Measurements from ENCODE around the gene P3R3URF.

DNA sequence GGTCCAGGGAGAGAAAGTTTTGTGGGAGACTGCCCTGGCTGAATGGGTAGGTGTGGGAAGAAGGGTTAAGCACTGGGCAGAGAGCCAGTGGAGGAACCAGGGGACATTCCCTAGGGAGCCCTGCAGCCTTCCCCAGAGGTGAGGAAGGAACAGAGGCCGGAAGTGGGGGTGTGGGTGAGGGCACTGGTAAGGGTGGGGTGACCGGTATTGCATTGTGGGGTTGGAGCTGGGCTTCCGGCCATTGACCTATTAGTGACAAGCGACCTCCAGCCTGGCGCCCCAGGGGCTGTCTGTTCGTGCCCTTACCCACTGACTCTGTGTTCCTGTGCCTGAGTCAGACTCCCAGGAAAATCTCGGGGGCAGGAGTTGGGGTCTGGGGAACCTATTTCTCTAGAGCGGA, 4.9 kb downstream of the P3R3URF start:
- TF ChIP-seq POLR2A (IDR thresholded peaks at IDR 0.05; ENCODE audit: low read length), result no peak
- TF ChIP-seq GATA1 (IDR thresholded peaks at IDR 0.05; ENCODE audit: low read depth, low read length), result no peak

Measured in erythroblast (primary cell).